ENCODE data around the gene MKLN1. TPM values are rescaled to one million over a fixed set of nuclear protein-coding genes. Genes with fewer than 3 reads are reported as not detected.

Gene MKLN1
- polyA plus RNA-seq, 1 of the 3 experiments (the other 2 are of a cell fraction) = 11.0 TPM

DNA sequence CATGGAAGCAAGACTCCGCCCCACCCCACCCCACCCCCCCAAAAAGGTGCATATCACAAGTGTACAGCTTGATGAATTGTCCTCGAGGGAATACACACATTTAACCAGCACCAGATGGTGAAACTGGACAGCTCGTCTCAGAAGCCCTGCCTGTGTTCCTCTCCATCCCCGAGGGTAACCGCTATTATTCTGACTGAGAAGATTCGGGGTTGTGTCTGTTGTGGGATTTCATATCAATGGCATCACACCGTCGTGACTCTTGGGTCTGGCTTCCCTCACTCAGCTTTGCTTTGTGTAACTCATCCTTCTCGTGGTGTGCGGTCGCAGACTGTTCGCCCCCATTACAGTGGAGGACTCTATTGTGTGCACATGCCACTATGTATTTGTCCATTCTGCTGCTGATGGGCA lies 209.9 kb downstream of the MKLN1 start (continued):
- TF ChIP-seq ZBTB33 (IDR thresholded peaks at IDR 0.05; ENCODE audit: borderline replicate concordance, low read depth) = no peak
- TF ChIP-seq POLR2AphosphoS5 (IDR thresholded peaks at IDR 0.05; ENCODE audit: low read depth, low read length) = no peak
- 0 out of 2 replicates have a peak, but pooled peaks have one; percentile 34 for TF ChIP-seq RCOR1 (IDR thresholded peaks at IDR 0.05; ENCODE audit: low read length)
- TF ChIP-seq, protein P1, sequence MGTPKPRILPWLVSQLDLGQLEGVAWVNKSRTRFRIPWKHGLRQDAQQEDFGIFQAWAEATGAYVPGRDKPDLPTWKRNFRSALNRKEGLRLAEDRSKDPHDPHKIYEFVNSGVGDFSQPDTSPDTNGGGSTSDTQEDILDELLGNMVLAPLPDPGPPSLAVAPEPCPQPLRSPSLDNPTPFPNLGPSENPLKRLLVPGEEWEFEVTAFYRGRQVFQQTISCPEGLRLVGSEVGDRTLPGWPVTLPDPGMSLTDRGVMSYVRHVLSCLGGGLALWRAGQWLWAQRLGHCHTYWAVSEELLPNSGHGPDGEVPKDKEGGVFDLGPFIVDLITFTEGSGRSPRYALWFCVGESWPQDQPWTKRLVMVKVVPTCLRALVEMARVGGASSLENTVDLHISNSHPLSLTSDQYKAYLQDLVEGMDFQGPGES (IDR thresholded peaks at IDR 0.05; ENCODE audit: low read depth, low read length) = no peak
- no peak for TF ChIP-seq RXRA (IDR thresholded peaks at IDR 0.05; ENCODE audit: borderline replicate concordance, low read depth)
- TF ChIP-seq FOXJ3 (CRISPR knock-in tag; IDR thresholded peaks at IDR 0.05) = no peak
- no peak for TF ChIP-seq EZH2phosphoT487 (IDR thresholded peaks at IDR 0.05; ENCODE audit: borderline replicate concordance, low read depth)
- TF ChIP-seq GATA2 (CRISPR knock-in tag; IDR thresholded peaks at IDR 0.05) = no peak

DNA sequence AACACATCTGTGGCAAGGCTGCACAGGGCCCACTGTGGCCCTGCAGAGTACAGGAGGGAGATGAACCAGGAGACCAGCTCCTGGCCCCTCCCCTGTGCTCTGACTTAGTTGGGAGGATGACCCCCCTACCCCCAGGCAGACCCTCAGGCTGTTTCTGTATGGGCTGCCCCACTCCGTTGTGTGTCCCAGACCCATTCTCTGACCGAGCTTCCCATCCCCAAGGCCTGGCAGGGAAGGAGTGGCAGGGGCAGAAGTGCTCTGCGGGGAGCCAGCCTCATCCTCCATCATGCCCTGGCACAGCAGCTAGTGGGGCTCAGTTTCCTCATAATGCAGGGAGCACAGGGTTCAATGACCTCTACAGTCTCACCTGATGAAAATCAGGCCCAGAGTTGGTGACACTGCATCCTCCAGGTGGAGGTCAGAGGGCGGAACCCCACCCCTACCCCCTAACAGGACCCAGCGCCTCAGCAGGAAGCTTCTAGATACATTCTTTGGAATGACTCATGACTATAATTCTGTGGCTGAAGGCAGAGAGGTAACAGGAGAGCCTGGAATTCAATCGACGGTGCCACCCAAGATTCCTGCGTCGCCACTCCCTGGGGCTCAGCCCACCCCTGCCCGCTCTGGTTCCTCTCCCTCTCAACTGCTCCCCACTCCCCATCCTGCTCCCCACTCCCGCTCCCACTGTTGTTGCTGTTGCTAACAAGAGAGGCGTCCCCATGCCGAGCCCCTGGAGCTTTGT lies 210.6 kb downstream of the MKLN1 start:
- Histone ChIP-seq H2AFZ (ENCODE audit: low read depth) (no peak overlapping the region), H4K20me1 (ENCODE audit: insufficient read depth) (peaks cover 96% of the 10 kb centered on the region), H3F3A (replicated peaks; ENCODE audit: insufficient read depth) (peaks cover 49% of the 10 kb centered on the region), H3K9me3 (no peaks in the 10 kb centered on the region), H3K27me3 (ENCODE audit: insufficient read depth) (no peaks in the 10 kb centered on the region), H3K36me3 (replicated peaks in 1 of 2; ENCODE audit: control insufficient read depth in 1 of 2, insufficient read depth in 2 of 2, low read length in 1 of 2) (peaks cover 0 to 16% of the 10 kb centered on the region in 2 experiments), H3K4me2 (peak overlapping the region; percentile 25), H3K4me1 (ENCODE audit: control insufficient read depth in 1 of 2, insufficient read depth in 2 of 2, low read depth in 1 of 2, low read length in 1 of 2) (peaks cover 27 to 34% of the 10 kb centered on the region in 2 experiments; a peak in 3 of 4 replicates), H3K79me2 (ENCODE audit: insufficient read depth) (peaks cover 100% of the 10 kb centered on the region), H3K9ac (peak overlapping the region; percentile 12; the same call in 1 of the 2 replicates), H3K9me2 (no peaks in the 10 kb centered on the region), H3K27ac (ENCODE audit: low read depth in 2 of 2, low read length in 1 of 2) (peak overlapping the region; percentile 64 to 76), H3K4me3 (ENCODE audit: low read depth in 2 of 2, low read length in 1 of 2) (no peak overlapping the region)
- POLR2A ChIA-PET = no interaction called here
- DNase-seq = no peak
- TF ChIP-seq GABPA (IDR thresholded peaks at IDR 0.05; ENCODE audit: low read depth) (no peak), SMC3 (IDR thresholded peaks at IDR 0.05; ENCODE audit: low read depth, low read length) (no peak), EZH2phosphoT487 (IDR thresholded peaks at IDR 0.05; ENCODE audit: borderline replicate concordance, low read depth) (no peak), CHD2 (IDR thresholded peaks at IDR 0.05; ENCODE audit: low read length, partially characterized antibody) (no peak), FOSL2 (IDR thresholded peaks at IDR 0.05; ENCODE audit: borderline replicate concordance, low read depth) (peak; percentile 82; the same call in 1 of the 2 replicates), USF1 (IDR thresholded peaks at IDR 0.05; ENCODE audit: borderline replicate concordance, low read depth) (no peak), MEF2A (IDR thresholded peaks at IDR 0.05; ENCODE audit: borderline replicate concordance, low read depth) (no peak), PBX3 (IDR thresholded peaks at IDR 0.05) (peak; percentile 62; the same call in 1 of the 2 replicates), RAD21 (IDR thresholded peaks at IDR 0.05; ENCODE audit: low read length) (no peak), EP300 (IDR thresholded peaks at IDR 0.05; ENCODE audit: borderline replicate concordance in 1 of 2, low read depth in 1 of 2, low read length in 1 of 2) (peak in 1 of 2 experiments; percentile 66; a peak in 1 of 4 replicates), TEAD4 (IDR thresholded peaks at IDR 0.05; ENCODE audit: borderline replicate concordance, insufficient read depth) (peak; percentile 61), ZBTB33 (IDR thresholded peaks at IDR 0.05; ENCODE audit: borderline replicate concordance, low read depth) (no peak), MXI1 (IDR thresholded peaks at IDR 0.05; ENCODE audit: low read depth, low read length) (no peak), TCF12 (IDR thresholded peaks at IDR 0.05) (peak; percentile 72)
- WGBS (ENCODE audit: low lambda C conversion rate) = 67% methylated on average over 12 of the region's 13 CpGs
- CTCF ChIA-PET = interaction anchor here (0.8 to 7.9 kb wide), 9 partner anchors 8 to 153 kb away, joined by 3 to 50 read pairs (median 5); no protein-coding TSS in a partner anchor

Data from SK-N-SH (cell line).